Stimulated activated CD4-positive, alpha-beta T cell treated with anti-CD3 and anti-CD28 coated beads, Interleukin-15, amount 100 ng/mL, for 24 hours (primary cell): ENCODE data around the gene STS.

Source experiments
- DNase-seq: peaks from one replicate; pipeline ENCODE4 v3.0.0-alpha.2; 2020

STS gene

DNA sequence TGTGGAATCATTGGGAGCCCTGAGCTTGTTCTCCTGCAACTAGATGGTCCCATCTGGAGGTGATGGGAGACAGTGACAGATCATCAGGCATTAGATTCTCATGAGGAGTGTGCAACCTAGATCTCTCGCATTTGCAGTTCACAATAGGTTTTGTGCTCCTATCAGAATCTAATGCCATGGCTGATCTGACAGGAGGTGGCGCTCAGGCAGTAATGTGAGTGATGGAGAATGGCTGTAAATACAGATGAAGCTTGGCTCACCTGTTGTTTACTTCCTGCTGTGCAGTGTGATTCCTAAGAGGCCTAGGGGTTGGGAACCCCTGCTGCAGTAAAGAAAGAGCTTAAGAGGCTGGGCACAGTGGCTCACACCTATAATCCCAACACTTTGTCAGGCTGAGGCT is 42.6 kb downstream of the STS start:
- DNase-seq: no peak

DNA sequence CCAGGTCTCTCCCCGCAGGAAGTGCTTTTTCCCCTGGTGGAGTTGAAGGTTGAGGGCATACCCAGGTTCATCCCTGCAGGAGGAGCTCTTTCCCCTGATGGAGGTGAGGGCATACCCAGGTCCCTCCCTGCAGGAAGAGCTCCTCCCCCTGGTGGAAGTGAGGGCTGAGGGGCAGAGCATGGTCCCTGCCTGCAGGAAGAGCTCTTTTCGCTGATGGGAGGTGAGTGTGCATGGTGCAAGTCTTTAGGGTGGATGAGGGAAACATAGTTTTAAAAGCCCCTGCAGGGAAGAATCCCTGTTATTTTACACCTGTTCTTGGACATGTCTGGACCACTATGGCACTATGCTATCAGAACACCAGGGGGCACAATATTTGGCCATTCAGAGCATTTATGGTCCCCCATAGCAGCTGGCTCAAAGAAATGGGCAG is 44.2 kb downstream of the STS start:
- DNase-seq: no peak

DNA sequence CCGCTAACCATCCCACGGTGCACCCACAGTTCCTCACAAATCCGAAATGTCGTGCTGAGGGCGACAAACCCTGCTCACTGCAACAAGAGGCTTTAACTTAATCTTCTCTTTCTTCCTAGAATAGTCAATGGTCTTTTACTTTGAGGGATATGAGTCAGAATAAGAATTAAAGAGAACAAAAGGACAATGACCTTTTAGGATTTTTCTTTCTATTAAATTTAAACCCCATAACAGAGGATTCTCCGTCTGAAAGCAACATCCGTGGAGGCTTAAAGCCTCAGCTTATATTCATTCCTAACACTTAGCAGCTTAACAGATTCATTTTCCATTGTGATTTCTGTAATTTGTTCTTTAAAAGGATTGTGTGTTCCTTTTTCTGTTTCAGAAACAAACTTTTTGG is 45.4 kb downstream of the STS start:
- no peak for DNase-seq

DNA sequence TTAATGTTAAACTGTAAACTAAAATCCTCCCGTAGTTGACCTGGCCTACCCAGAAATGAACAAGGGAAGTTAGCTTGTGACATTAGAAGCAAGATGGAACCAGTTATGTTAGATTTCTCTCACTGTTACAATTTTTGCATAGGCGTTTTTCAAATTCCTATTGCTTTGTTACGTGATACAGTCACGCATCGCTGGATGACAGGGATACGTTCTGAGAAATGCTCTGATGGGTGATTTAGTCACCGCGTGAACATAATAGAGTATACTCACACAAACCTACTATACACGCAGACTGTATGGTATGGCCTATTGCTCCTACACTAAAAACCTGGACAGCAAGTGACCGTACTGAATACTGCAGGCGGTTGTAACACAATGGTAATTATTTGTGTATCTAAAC is 47.1 kb downstream of the STS start:
- no peak for DNase-seq
